Measurements from ENCODE around the gene LENG8.

DNA sequence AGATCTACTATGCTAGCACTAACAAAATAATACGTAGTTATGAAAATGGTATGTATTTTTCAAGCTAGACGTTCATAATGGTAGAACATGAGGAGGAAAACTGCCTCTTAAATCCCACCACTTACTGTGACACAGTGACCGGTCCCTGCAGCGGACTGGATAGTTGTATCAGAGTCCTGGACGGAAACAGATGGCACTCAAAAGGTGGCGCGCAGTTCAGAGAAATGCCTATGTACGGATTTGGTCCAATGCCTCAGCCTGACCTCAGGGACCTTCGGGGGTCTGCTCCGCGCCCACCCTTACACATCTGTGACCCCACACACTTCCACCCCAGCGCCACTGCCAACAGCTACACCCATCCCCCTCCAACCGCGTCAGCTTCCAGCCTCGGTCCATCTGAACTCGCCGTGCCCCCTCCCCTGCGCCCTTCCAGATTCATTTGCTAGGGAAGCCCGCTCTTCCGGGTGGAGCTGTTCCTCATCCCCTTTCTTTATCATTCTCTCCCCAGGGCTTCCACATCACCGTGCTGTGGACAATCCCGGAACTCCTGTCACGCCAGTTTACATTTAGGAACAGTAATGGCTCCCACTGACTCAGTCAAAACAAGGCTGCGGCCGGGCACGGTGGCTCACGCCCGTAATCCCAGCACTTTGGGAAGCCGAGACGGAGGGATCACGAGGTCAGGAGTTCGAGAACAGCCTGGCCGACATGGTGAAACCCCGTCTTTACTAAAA is 792 bp upstream of the LENG8 start:
- no peak for TF ChIP-seq POLR2A (IDR thresholded peaks at IDR 0.05)
- TF ChIP-seq, protein P1, sequence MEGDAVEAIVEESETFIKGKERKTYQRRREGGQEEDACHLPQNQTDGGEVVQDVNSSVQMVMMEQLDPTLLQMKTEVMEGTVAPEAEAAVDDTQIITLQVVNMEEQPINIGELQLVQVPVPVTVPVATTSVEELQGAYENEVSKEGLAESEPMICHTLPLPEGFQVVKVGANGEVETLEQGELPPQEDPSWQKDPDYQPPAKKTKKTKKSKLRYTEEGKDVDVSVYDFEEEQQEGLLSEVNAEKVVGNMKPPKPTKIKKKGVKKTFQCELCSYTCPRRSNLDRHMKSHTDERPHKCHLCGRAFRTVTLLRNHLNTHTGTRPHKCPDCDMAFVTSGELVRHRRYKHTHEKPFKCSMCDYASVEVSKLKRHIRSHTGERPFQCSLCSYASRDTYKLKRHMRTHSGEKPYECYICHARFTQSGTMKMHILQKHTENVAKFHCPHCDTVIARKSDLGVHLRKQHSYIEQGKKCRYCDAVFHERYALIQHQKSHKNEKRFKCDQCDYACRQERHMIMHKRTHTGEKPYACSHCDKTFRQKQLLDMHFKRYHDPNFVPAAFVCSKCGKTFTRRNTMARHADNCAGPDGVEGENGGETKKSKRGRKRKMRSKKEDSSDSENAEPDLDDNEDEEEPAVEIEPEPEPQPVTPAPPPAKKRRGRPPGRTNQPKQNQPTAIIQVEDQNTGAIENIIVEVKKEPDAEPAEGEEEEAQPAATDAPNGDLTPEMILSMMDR (IDR thresholded peaks at IDR 0.05): no peak
- no peak for TF ChIP-seq POLR2AphosphoS5 (IDR thresholded peaks at IDR 0.05)
- TF ChIP-seq EP300 (IDR thresholded peaks at IDR 0.05): no peak

Data from upper lobe of left lung (tissue), 4 donors.